MM.1S (cell line): Measurements from ENCODE around the gene UBL3.

Experiments used
- EZH2phosphoT487 ChIP-seq: fragments of 300-600 bp; sonication (generic); IDR thresholded peaks from 2 replicates; pipeline ENCODE4 v1.6.1; 2018; ENCODE audit warnings: antibody characterized with exemption, low read length
- TF ChIP-seq, protein P1 (sequence below): fragments of 300-600 bp; sonication (generic); IDR thresholded peaks from 2 replicates; pipeline ENCODE4 v1.5.1; 2016; ENCODE audit warnings: antibody characterized with exemption, low read length, mixed read lengths

DNA sequence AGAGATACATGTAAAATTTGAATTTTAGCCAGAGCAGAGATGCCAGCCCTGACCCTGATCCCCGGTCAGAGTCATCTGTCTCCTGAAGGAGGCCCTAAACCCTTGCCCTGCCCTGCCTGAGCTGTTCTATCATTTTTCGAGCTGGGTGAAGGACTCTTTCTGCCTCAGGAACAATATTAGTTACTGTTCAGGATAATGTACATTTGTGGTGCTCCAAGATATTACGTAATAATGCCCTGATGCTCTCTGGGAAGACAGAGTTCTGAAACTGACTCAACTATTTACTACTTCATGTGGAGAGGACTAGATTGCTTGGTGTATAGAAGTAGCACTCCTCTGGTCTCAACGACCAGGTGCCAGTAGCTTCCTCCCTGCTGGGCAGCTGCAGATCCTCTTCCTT is 37.9 kb upstream of the UBL3 start:
- TF ChIP-seq, protein P1, sequence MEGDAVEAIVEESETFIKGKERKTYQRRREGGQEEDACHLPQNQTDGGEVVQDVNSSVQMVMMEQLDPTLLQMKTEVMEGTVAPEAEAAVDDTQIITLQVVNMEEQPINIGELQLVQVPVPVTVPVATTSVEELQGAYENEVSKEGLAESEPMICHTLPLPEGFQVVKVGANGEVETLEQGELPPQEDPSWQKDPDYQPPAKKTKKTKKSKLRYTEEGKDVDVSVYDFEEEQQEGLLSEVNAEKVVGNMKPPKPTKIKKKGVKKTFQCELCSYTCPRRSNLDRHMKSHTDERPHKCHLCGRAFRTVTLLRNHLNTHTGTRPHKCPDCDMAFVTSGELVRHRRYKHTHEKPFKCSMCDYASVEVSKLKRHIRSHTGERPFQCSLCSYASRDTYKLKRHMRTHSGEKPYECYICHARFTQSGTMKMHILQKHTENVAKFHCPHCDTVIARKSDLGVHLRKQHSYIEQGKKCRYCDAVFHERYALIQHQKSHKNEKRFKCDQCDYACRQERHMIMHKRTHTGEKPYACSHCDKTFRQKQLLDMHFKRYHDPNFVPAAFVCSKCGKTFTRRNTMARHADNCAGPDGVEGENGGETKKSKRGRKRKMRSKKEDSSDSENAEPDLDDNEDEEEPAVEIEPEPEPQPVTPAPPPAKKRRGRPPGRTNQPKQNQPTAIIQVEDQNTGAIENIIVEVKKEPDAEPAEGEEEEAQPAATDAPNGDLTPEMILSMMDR, result no peak
- TF ChIP-seq EZH2phosphoT487, result no peak
